Globus pallidus (tissue), 1 donor: Measurements from ENCODE around the gene IGSF23.
"Not testable (repeated sequence)": the region's sequence is repeated elsewhere in the genome, so short reads cannot be mapped to it uniquely, and the experiment has no call there.

Source experiments
- DNase-seq: peaks from one replicate; pipeline ENCODE4 v3.0.0-alpha.2; 2015; ENCODE audit warnings: low spot score

Gene IGSF23

DNA sequence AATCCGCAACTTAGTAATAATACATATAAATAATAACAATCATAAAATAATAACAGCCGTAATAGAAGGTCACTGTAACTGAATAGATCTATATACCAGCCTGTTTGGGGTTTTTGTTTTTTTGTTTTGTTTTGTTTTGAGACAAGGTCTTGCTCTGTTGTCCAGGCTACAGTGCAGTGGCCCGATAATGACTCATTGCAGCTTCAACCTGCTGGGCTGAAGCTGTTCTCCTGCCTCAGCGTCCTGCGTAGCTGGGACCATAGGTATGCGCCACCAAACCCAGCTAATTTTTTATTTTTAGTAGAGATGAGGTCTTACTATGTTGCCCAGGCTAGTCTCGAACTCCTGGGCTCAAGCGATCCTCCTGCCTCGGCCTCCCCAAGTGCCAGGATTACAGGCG lies 950 bp downstream of the IGSF23 start:
- DNase-seq: no peak

DNA sequence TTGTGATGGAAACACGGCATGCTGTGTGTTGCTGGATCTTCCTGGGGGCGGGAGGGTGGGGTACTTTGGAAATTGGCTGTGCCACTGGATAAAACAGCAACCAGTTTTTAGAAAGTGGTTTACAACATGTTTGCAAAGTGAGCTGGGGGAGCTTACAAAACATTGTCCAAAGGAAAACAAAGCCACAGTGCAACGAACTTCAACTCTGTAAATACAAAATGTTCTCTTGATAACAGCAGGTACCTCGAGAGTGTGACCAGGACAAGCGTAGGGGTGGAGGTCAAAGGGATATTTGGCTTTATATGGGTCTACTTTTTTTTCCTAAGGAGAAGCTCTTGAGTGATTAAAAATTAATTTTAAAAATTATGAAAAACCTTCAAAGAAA lies 2.5 kb downstream of the IGSF23 start:
- DNase-seq: no peak

DNA sequence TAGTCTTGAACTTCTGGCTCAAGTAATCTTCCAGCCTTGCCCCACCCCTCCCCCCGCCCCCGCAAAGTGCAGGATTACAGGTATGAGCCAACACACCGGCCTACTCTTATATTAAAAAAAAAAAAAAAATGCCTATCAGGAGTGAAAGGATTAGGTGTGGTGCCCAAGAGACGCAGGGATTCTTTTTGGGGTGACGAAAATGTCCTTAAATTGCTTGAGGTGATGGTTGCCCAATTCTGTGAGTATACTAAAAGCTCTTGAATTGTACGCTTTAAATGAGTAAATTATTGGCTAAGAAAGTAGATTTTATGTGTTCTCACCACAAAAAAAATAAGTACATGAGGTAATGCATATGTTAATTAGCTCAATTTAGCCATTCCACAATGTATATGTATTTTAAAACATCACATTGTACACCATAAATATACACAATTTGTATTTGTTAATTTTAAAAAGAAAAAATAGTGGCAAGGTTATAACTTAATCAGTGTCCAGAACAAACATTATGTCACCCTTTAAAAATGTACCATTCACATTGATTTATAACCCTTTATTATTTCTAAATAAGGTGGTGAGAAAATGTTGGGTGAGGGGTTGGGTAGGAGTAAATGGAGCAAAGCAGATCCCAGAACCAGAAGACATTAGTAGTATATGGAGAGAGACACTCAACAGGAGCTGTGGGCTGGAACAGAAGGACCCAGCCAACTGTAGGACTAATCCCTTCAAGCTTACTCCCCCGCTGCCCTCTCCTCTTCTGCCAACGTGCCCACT lies 3.9 kb downstream of the IGSF23 start:
- no peak for DNase-seq

DNA sequence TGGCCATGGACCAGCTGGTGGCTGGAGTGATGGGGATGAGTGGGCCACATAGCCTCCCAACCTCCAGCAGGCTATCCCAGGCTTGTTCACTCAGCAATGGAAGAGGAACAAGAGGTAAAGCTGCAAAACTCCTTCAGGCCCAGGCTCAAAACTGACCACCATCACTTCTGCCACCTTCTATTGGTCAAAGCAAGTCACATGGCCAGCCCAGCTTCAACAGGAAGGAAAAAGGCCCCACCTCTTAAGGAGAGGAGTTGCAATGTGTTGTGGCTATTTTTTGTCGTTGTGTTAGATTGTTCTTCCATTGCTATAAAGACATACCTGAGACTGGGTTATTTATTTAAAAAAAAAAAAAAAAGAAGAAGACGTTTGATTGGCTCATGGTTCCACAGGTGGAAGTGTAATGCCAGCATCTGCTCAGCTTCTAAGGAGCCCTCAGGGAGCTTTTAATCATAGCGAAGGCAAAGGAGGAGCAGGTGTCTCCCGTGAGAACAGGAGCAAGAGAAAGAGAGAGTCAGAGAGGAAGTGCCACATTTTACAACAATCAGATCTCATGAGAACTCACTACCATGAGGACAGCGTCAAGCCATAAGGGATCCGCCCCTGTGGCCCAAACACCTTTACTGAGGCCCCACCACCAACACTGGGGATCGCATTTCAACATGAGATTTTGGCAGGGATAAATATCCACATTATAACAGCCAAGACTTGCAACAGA lies 5.4 kb downstream of the IGSF23 start:
- DNase-seq: no peak

DNA sequence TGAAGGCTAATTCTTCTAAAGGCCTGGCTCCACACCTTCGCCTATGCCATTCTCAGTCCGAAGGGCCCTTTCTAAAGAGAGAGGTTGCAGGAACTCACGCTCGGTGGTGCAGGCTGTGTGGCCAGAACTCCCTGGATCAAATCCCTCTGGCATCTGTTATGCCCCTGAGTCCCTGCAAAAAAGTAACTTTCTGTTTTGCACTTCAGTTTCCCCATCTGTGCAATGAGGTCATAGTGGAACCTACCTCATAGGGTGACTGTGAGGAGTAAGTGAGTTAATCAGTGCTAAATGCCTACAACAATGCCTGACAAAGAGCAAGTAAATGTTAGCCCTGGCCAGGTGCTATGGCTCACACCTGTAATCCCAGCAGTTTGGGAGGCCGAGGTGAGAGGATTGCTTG lies 7.3 kb downstream of the IGSF23 start:
- no peak for DNase-seq

DNA sequence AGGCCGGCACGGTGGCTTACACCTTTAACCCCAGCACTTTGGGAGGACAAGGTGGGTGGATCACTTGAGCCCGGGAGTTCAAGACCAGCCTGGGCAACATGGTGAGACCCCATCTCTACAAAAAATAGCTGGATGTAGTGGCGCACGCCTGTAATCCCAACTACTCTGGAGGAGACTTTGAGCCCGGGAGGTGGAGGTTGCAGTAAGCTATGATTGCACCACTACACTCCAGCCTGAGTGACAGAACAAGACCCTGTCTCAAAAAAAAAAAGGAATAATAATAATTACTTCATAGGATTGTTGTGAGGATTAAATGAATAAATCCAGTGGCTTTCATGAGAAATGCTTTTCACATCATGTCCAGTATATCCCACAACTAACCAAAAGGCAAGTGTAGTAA lies 8.0 kb downstream of the IGSF23 start:
- DNase-seq: no peak

DNA sequence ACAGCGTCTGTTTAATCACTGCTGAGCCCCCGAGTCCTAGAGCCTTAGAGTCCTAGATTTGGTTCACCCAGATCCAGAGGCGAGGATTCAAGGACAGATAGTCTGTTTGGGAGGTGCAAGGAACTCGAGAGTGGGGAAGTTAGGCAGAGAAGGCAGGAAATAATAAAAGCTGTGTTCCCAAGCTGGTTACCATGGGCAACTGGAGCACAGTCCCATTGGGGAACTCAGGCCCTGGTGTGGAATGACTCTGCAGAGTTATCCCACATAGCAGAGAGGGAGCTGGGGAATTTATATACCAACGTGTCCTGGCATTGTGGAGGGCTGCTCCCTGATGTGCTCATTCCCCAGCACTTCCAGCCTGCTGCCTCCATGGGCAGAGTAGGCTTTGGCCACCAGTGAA lies 9.7 kb downstream of the IGSF23 start:
- DNase-seq: no peak

DNA sequence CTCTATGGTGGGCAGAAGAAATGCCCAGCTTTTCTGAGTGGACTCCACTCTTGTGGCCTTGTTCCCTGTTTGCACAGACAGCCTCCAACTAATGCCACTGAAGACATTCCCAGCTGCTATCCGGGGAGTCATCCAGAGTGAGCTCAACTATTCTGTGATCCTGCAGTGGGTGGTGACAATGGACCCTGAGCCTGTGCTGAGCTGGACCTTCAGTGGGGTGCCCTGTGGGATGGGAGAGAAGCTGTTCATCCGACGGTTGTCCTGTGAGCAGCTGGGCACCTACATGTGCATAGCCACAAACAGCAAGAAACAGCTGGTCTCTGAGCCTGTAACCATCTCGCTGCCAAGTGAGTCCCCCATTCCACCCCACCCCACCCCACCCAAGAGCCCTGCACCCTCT lies 10.3 kb downstream of the IGSF23 start:
- DNase-seq: no peak

DNA sequence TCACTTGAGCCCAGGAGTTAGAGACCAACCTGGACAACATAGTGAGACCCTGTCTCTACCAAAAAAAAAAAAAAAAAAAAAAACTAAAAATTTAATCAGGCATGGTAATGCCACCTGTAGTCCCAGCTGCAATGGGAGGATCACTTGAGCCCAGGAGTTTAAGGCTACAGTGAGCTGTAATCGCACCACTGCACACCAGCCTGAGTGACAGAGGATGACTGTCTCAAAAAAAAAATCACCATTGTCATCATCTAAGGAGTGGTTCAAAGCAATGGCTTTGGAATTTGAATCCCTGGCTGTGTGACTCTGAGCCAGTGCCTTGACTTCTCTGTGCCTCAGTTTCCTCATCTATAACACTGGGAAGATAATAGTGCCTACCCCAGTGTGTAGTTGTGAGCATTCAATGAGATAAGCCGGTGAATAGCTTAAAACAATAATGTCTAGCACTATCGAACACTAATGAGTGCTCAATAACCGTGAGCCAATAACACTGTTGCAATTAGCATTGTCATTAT lies 11.5 kb downstream of the IGSF23 start:
- no peak for DNase-seq

DNA sequence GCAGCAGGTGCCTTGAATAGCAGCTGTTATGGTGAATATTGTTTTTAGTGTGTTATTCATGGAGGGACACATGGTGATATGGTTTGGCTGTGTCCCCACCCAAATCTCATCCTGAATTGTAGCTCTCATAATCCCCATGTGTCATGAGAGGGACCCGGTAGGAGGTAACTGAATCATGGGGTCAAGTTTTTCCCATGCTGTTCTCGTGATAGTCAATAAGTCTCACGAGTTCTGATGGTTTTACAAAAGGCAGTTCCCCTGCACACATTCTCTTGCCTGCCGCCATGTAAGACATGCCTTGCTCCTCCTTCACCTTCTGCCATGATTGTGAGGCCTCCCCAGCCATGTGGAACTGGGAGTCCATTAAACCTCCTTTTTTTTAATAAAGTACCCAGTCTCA lies 12.3 kb downstream of the IGSF23 start:
- DNase-seq: not testable (repeated sequence)

DNA sequence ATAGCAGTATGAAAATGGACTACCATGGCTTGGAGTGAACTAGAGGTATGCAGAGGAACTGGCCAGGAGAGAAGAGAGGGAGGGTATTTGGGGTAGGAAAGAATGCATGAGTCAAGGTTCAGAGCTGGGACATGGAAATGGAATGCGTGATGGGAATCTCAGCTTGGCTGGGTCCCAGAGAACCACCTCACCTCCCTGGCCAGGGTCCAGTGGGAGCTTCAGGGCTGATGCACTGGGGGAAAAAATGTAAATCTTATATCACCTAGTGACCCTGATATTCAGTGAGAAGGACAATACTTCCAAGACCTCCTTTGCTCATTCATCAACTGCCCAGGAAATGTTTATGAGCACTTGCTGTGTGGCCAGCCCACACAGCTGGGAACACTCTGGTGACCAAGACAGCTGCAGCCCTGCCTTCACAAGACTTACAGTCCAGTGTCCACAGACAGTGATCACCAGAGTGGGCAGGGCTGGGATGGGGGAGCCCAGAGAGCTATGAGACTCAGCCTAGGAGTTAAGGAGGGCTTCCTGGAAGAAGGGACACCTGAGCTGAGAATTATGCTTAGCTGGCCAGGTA lies 12.8 kb downstream of the IGSF23 start:
- DNase-seq: no peak

DNA sequence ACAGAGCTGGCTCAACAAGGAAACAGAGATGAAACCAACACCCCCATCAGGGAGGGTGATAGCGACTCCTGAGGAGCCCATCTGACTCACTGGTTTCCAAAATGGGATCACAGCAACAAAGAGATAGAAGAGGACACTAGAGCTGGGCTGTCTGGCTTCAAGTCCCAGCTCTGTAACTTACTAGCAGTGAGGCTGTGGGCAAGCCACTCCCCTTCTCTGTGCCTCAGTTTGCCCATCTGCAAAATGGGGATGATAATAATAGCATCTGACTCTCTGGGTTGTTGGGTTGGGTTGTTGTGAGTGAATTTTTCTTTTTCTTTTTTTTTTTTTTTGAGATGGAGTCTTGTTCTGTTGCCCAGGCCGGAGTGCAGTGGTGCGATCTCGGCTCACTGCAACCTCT lies 14.3 kb downstream of the IGSF23 start:
- no peak for DNase-seq

DNA sequence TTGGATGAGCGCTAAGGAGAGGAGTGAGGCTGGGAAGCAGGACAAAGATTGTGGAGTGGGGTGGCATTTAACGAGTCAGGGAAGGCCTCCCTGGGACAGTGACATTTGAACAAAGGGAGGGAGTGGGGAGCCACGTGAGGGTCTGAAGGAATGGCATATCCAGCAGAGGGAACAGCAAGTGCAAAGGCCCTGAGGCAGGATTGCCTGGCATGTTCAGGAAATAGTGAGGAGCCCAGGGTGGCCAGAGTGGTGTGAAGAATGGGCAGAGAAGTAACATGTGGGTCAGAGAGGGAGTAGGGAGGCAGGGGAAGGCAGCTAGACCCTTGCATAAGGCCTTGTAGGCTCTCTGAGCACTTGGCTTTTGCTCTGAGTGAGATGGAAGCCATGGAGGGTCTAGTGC lies 15.4 kb downstream of the IGSF23 start:
- DNase-seq: no peak

DNA sequence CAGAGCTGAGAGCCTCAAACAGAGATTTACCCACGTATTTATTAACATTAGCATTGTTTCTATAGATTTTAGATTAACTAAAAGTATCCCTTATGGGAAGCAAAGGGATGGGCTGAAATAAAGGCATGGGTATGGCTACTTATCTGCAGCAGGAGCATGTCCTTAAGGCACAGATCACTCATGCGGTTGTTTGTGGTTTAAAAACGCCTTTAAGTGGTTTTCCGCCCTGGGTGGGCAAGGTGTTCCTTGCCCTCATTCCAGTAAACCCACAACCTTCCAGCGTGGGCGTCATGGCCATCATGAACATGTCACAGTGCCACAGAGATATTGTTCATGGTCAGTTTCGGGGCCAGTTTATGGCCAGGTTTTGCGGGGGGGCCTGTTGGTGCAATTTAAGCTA lies 18.2 kb downstream of the IGSF23 start:
- DNase-seq: not testable (repeated sequence)

DNA sequence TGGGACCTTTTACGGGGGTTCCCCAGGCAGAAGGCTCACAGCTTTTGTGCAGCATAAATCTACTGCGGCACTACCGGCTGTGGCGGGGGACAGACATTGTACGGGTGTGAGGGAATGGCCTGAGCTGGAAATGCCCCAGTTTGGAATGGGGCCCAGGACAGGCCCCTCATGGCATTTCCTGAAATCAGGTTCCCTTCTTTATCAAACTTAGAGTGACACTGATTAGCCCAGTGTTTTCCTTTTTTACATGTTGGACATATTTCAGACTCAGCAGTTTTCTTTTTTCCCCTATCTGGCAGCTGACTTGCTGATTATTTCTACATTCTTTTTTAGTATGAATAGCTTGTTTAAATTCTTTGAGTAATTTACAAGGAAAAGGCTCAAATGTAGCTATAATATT lies 20.7 kb downstream of the IGSF23 start:
- DNase-seq: not testable (repeated sequence)

DNA sequence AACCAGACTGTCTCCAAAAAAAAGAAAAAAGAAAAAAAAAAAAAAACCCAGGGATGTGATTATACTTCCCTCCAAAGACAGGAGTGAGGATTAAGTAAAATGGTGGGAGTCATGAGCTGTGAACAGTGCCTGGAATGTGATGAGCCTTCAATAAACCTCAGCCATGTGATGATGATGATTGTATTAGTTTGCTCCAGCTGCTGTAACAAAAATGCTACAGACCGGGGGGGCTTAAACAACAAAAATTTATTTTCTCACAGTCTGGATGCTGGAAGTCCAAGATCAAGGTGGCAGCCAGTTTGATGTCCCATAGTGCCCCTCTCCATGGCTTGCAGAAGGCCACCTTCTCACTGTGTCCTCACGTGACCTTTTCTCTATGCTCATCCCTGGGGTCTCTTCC lies 21.4 kb downstream of the IGSF23 start:
- no peak for DNase-seq

DNA sequence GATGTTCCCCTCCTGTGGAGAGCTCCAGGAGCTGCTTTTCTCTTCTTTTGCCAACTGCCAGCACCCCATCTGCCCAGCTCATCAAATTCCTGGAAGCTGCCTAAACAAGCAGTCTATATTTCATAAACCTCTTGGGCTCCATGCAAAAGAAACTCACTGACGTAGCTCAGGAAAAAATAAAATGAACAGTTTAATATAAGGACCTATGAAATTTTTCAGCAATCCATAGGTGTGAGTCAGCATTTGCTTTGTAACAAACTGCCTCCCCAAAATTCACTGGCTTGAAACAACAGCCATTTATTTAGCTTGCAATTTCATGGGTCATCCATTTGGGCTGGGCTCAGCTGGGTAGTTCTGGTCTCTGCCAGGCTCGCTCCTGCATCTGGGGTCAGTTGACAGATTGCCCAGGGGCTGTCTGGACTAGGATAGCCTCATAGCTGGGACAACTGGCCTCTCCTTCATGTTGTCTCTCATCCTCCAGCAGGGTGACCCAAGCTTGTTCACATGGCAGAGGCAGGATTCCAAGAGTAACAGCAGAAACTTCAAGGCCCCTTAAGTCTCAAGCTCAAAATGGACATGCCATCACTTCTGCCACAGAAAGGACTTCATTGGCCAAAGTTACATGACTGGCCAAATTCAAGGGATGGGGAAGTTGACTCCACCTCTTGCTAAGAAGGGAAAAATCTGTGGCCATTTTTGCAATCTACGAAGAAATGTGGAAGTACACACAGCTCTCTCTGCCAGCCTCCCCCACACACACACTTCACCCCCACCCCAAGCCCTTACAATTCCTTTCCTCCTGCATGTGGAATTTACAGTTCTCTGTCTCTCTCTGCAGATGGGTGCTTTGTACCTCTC lies 22.4 kb downstream of the IGSF23 start:
- DNase-seq: no peak

DNA sequence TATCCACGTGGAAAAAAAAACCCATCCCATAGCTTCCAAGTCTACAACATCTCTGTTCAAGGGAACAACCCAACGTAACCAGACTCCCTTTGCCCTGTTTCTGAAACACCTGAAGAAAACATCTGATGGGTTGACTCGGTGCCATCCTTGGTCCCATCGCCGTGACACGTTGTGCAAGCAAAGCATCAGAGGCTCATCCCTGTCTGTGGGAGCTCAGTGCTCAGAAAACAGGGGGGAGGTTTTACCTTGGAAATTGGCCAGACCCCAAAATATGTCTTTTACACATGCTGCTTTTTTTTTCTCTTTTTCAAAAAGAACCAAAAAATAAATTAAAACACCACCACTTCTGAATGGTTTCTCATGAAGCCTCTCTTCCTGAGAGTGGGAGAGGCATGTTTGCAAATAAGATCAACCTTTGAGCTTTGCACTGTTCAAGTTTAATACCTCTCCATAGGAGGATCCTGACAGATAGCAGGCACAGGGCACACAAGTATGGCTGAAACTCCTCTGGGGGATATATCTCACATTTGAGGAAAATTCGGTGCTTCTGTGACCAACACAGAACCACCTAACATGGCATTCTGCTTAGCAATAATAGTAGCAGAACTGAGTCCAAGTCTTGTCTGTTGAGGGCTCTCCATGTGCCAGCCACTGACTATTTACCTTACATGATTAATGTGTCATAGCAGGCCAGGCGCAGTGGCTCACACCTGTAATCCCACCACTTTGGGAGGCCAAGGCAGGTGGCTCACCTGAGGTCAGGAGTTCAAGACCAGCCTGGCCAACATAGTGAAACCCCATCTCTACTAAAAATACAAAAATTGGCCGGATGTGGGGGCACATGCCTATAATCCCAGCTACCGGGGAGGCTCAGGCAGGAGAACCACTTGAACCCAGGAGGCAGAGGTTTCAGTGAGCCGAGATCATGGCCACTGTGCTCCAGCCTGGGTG lies 23.4 kb downstream of the IGSF23 start:
- no peak for DNase-seq

DNA sequence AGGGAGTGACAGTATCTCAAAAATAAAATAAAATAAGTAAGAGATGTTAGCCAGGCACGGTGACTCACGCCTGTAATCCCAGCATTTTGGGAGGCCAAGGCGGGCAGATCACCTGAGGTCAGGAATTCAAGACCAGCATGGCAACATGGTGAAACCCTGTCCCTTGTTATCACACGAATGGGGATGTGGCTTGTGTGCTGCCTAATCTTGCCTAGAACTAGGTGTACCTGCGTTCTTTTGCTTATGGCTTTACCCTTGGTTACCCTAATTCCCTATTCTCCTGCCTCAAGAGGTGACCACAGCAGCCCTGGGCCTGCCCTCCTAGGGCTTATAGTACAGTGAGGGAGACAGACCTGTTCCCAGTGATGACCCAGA lies 24.0 kb downstream of the IGSF23 start:
- no peak for DNase-seq

DNA sequence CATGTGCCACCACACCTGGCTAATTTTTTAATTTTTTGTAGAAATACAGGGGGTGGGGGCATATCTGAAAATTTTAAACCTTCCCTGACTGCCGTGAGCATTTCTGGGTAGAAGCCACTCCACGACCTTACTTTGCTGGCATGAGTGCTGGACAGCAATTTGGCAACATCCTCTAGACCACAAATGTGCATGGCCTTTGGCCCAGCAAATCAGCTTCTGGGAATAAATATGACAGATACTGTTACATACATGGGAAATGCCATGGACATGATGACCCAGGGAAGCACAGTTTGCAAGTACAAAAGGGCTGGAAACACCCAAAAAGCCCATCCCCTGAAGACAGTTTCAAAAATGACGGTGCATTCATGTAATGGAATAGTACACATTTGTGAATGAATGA lies 27.2 kb downstream of the IGSF23 start:
- DNase-seq: no peak
